A673 (cell line): ENCODE data around the gene SHLD1. TPM values are rescaled to one million over a fixed set of nuclear protein-coding genes. Genes with fewer than 3 reads are reported as not detected.
"Not testable (repeated sequence)": the region's sequence is repeated elsewhere in the genome, so short reads cannot be mapped to it uniquely, and the experiment has no call there.

Source experiments
- BruUV-seq: library from RNA; stranded (reverse); fragments of 400-500 nt; replicated peaks from 2 replicates; lab custom pipeline; 2021; lab: Mats Ljungman, UMichigan
- CTCF ChIA-PET: fragments of 300-600 bp; sonication (Branson Sonifier 250); formaldehyde crosslinking; loops from one replicate; lab custom pipeline; 2022; ENCODE audit warnings: antibody characterized with exemption; lab: Charles Lee
- POLR2A ChIA-PET: fragments of 300-600 bp; sonication (Branson Sonifier 250); formaldehyde crosslinking; loops from one replicate; lab custom pipeline; 2022; ENCODE audit warnings: antibody characterized with exemption; ENCODE audit not compliant: low non-redundant PET; lab: Charles Lee
- DNase-seq: peaks from one replicate; pipeline ENCODE4 v3.0.0-alpha.2; 2015; ENCODE audit warnings: low spot score
- H3K27ac ChIP-seq: fragments of 200-600 bp; sonication (generic); 2 replicates; pipeline ENCODE4 v1.5.1; 2016; ENCODE audit warnings: mixed run types, low read depth, mild to moderate bottlenecking, mixed read lengths, antibody characterized with exemption, low read length; ENCODE audit not compliant: poor library complexity, severe bottlenecking
- H3K27me3 ChIP-seq: fragments of 200-600 bp; sonication (generic); replicated peaks from 2 replicates; pipeline ENCODE4 v1.6.1; 2017; ENCODE audit warnings: mixed run types, low read depth, mild to moderate bottlenecking, mixed read lengths, antibody characterized with exemption, low read length; ENCODE audit not compliant: insufficient read depth, poor library complexity
- H3K36me3 ChIP-seq: fragments of 200-600 bp; sonication (generic); 2 replicates; pipeline ENCODE4 v1.6.1; 2016; ENCODE audit warnings: mixed run types, mild to moderate bottlenecking, mixed read lengths, antibody characterized with exemption, low read length; ENCODE audit not compliant: insufficient read depth, poor library complexity, severe bottlenecking
- H3K4me1 ChIP-seq: fragments of 200-600 bp; sonication (generic); 2 replicates; pipeline ENCODE4 v1.6.1; 2017; ENCODE audit warnings: mixed run types, mild to moderate bottlenecking, mixed read lengths, antibody characterized with exemption, low read length; ENCODE audit not compliant: insufficient read depth, poor library complexity, severe bottlenecking
- H3K4me3 ChIP-seq: fragments of 200-600 bp; sonication (generic); 2 replicates; pipeline ENCODE4 v1.5.1; 2016; ENCODE audit warnings: low read depth, mixed run types, mild to moderate bottlenecking, mixed read lengths, low read length; ENCODE audit not compliant: poor library complexity, severe bottlenecking
- H3K9me3 ChIP-seq: fragments of 200-600 bp; sonication (generic); 2 replicates; pipeline ENCODE4 v1.6.1; 2016; ENCODE audit warnings: mixed run types, low read depth, mild to moderate bottlenecking, mixed read lengths, antibody characterized with exemption, low read length; ENCODE audit not compliant: poor library complexity, severe bottlenecking
- EZH2 ChIP-seq: fragments of 200-600 bp; sonication (generic); IDR thresholded peaks from 2 replicates; pipeline ENCODE4 v1.6.1; 2017; ENCODE audit warnings: borderline replicate concordance, low read depth, mild to moderate bottlenecking, mixed read lengths, antibody characterized with exemption, low read length; ENCODE audit not compliant: poor library complexity, severe bottlenecking
- intact Hi-C: fragments of 100-400 bp; cut with micrococcal nuclease; formaldehyde crosslinking; loops from one replicate; pipeline ENCODE4 v1.10.0; 2022; ENCODE audit not compliant: unreplicated experiment
- total RNA-seq: library from RNA; stranded (reverse); gene quantifications from 2 replicates; pipeline ENCODE4 v1.2.3, GENCODE V29; 2021
- TF ChIP-seq, protein P1 (sequence below): fragments of 300-800, 200-600 bp; sonication (generic); conservative IDR thresholded peaks from 2 replicates; pipeline ENCODE4 v1.5.1; 2017; ENCODE audit warnings: low read depth, mild to moderate bottlenecking, antibody characterized with exemption, low read length, moderate library complexity, mixed read lengths

SHLD1 gene
- total RNA-seq, 1 experiment from 2014 or later, result 5.8 TPM

DNA sequence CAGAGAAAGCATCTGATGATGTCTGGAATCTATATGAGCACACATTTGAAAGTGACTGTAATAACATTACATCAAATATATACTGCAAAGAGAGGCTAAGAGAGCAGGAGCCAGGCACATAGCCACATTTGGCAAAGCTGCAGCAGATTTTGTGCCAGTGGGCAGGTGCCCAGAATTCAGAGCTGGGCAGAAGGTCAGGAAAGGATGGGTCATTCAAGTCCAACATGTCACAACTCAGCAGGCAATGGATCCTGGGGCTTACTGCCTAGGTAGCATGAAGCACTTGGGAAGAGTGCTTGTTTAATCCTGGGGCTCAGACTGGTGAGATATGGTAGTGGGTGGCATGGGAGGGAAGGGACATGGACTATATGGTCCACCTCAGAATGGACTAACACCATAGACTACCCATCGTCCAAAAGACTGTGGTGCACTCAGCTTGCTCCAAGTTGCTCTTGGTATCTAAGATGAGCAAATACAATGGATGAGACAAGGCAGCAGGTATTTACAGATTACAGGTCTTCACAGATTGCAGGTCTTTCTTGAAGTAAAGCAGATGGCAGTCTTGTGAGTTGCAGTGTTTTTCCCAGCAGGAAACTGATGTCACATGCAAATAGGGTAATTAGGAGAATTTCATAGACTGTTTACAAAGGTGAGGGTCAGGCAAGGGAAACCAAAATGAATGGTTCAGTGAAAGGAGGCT, 31.2 kb upstream of the SHLD1 start:
- no TSS peak for BruUV-seq
- H3K27ac ChIP-seq, result no peak overlapping the region
- no peaks in the 10 kb centered on the region for H3K9me3 ChIP-seq
- CTCF ChIA-PET, result no interaction called here
- no peak for DNase-seq
- POLR2A ChIA-PET, result no interaction called here
- TF ChIP-seq, protein P1, sequence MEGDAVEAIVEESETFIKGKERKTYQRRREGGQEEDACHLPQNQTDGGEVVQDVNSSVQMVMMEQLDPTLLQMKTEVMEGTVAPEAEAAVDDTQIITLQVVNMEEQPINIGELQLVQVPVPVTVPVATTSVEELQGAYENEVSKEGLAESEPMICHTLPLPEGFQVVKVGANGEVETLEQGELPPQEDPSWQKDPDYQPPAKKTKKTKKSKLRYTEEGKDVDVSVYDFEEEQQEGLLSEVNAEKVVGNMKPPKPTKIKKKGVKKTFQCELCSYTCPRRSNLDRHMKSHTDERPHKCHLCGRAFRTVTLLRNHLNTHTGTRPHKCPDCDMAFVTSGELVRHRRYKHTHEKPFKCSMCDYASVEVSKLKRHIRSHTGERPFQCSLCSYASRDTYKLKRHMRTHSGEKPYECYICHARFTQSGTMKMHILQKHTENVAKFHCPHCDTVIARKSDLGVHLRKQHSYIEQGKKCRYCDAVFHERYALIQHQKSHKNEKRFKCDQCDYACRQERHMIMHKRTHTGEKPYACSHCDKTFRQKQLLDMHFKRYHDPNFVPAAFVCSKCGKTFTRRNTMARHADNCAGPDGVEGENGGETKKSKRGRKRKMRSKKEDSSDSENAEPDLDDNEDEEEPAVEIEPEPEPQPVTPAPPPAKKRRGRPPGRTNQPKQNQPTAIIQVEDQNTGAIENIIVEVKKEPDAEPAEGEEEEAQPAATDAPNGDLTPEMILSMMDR, result no peak
- no peak for TF ChIP-seq EZH2
- no peaks in the 10 kb centered on the region for H3K27me3 ChIP-seq
- H3K4me3 ChIP-seq, result no peak overlapping the region
- no peaks in the 10 kb centered on the region for H3K36me3 ChIP-seq
- no peaks in the 10 kb centered on the region for H3K4me1 ChIP-seq
- intact Hi-C loops, result no loop called here

- no peak overlapping the region for H3K4me3 ChIP-seq
- no peaks in the 10 kb centered on the region for H3K36me3 ChIP-seq
- no peak overlapping the region for H3K27ac ChIP-seq
- ChIA-PET CTCF (no interaction called here), POLR2A (no interaction called here)
- H3K4me1 ChIP-seq, result peaks cover 4% of the 10 kb centered on the region
- H3K9me3 ChIP-seq, result no peaks in the 10 kb centered on the region
- intact Hi-C loops, result no loop called here
- no peak for DNase-seq
- BruUV-seq, result no TSS peak
- no peak for TF ChIP-seq EZH2
- TF ChIP-seq, protein P1, result no peak
- H3K27me3 ChIP-seq, result no peaks in the 10 kb centered on the region
These were observed 30.3 kb upstream of the SHLD1 start for GRCh38 chr20:5719861-5720403.

DNA sequence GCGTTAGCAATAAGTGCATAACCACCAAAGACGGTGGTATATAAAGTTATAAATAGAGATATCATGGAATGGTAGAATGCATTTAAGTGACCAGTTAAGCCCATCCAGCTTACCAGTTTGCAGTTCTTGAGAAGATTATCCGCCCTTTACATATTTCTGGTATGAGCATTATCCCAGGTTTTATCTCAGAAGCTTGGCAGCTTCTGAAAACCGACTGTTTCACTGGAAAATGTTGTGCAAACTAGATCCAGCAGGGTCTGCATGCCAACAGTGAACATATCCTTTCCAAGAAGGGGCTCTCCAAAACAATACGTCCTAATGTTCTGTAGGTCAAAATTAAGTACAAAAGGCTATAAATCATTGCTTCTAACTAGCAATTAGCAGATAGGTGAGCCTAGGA, 29.5 kb upstream of the SHLD1 start:
- Histone ChIP-seq H3K9me3 (no peaks in the 10 kb centered on the region), H3K4me3 (no peak overlapping the region), H3K4me1 (peaks cover 6% of the 10 kb centered on the region), H3K27me3 (no peaks in the 10 kb centered on the region), H3K36me3 (no peaks in the 10 kb centered on the region), H3K27ac (no peak overlapping the region)
- TF ChIP-seq, protein P1, result no peak
- no peak for TF ChIP-seq EZH2
- DNase-seq, result no peak
- no TSS peak for BruUV-seq
- intact Hi-C loops, result no loop called here
- CTCF ChIA-PET, result no interaction called here
- POLR2A ChIA-PET, result no interaction called here

- CTCF ChIA-PET, POLR2A ChIA-PET, BruUV-seq: not testable (repeated sequence)
These were observed 28.8 kb upstream of the SHLD1 start for GRCh38 chr20:5721356-5721755.

More at GRCh38 chr20:5721356-5721755, 28.8 kb upstream of the SHLD1 start:
- H3K9me3 ChIP-seq, intact Hi-C loops, H3K4me3 ChIP-seq, H3K4me1 ChIP-seq, H3K36me3 ChIP-seq, H3K27ac ChIP-seq, H3K27me3 ChIP-seq, DNase-seq: not testable (repeated sequence)
